ENCODE results near the gene HIGD2A. TPM values are rescaled to one million over a fixed set of nuclear protein-coding genes. Genes with fewer than 3 reads are reported as not detected.

Gene HIGD2A
- total and polyA plus RNA-seq, 2 of the 13 experiments (the other 11 are each of a cell fraction or from before 2014, with no cell fraction given), result 89.2 to 146 TPM

- TF ChIP-seq ARID5B (CRISPR knock-in tag; IDR thresholded peaks at IDR 0.05), result peak; percentile 62
- TF ChIP-seq ZNF468 (CRISPR knock-in tag; IDR thresholded peaks at IDR 0.05), result no peak
- 0 out of 2 replicates have a peak, but pooled peaks have one; percentile 38 for TF ChIP-seq PATZ1 (CRISPR knock-in tag; IDR thresholded peaks at IDR 0.05)
- TF ChIP-seq THAP11 (CRISPR knock-in tag; IDR thresholded peaks at IDR 0.05), result peak; percentile 65
- TF ChIP-seq ZFY (CRISPR knock-in tag; IDR thresholded peaks at IDR 0.05), result no peak
- TF ChIP-seq CREB1 (IDR thresholded peaks at IDR 0.05), result peak; percentile 99
- TF ChIP-seq CREB1 (CRISPR knock-in tag; IDR thresholded peaks at IDR 0.05), result peak; percentile 69
- peak; percentile 45 for TF ChIP-seq ZNF687 (CRISPR knock-in tag; IDR thresholded peaks at IDR 0.05)
- TF ChIP-seq ATF3 (CRISPR knock-in tag; IDR thresholded peaks at IDR 0.05), result peak; percentile 52; the same call in 1 of the 2 replicates
- no peak for TF ChIP-seq ATF6 (CRISPR knock-in tag; conservative IDR thresholded peaks at IDR 0.05)
- TF ChIP-seq NR2F1 (CRISPR knock-in tag; IDR thresholded peaks at IDR 0.05), result 0 out of 4 replicates have a peak, but pooled peaks of 1 of the 2 experiments have one; percentile 16
- no peak for TF ChIP-seq ZNF546 (CRISPR knock-in tag; conservative IDR thresholded peaks at IDR 0.05)
- peak; percentile 42; the same call in 1 of the 2 replicates for TF ChIP-seq ZBTB26 (CRISPR knock-in tag; IDR thresholded peaks at IDR 0.05; ENCODE audit: borderline replicate concordance)
Measured at GRCh38 chr5:176371621-176372539, 16.7 kb upstream of the HIGD2A start (continued).

Measured in HepG2 (cell line).